ENCODE measurements around the gene HADHA. TPM values are rescaled to one million over a fixed set of nuclear protein-coding genes. Genes with fewer than 3 reads are reported as not detected.

HADHA gene
- total RNA-seq, 2 experiments from 2014 or later, result 117 to 123 TPM

GRCh38 chr2:26187114-26187513 lies 57.3 kb downstream of the HADHA start:
- CTCF ChIA-PET, result interaction anchor here (0.6 kb wide), 1 partner anchor 239 kb away, joined by 5 read pairs; no protein-coding TSS in a partner anchor
- intact Hi-C loops (cut with micrococcal nuclease), result no loop called here
- Mint-ChIP-seq H3K36me3 (ENCODE audit: low read depth) (peaks cover 5% of the 10 kb centered on the region), H3K4me1 (ENCODE audit: low read depth) (peaks cover 14% of the 10 kb centered on the region), H3K4me3 (no peak overlapping the region), H3K27me3 (ENCODE audit: low read depth) (no peaks in the 10 kb centered on the region), H3K9me3 (no peaks in the 10 kb centered on the region), H3K27ac (no peak overlapping the region)
- no peak for DNase-seq

GRCh38 chr2:26185954-26186770 lies 58.3 kb downstream of the HADHA start:
- no peak for DNase-seq
- intact Hi-C loops (cut with micrococcal nuclease), result no loop called here
- peaks cover 2% of the 10 kb centered on the region for H3K27me3 Mint-ChIP-seq (ENCODE audit: low read depth)
- CTCF ChIA-PET, result no interaction called here
- peaks cover 14% of the 10 kb centered on the region for H3K4me1 Mint-ChIP-seq (ENCODE audit: low read depth)
- no peaks in the 10 kb centered on the region for H3K36me3 Mint-ChIP-seq (ENCODE audit: low read depth)
- no peak overlapping the region for H3K27ac Mint-ChIP-seq
- no peaks in the 10 kb centered on the region for H3K9me3 Mint-ChIP-seq
- peak overlapping the region; percentile 72 for H3K4me3 Mint-ChIP-seq

GRCh38 chr2:26185304-26185928 lies 59.0 kb downstream of the HADHA start:
- DNase-seq, result no peak
- no peaks in the 10 kb centered on the region for H3K36me3 Mint-ChIP-seq (ENCODE audit: low read depth)
- intact Hi-C loops (cut with micrococcal nuclease), result no loop called here
- peaks cover 14% of the 10 kb centered on the region for H3K4me1 Mint-ChIP-seq (ENCODE audit: low read depth)
- H3K4me3 Mint-ChIP-seq, result peak overlapping the region; percentile 72
- H3K9me3 Mint-ChIP-seq, result no peaks in the 10 kb centered on the region
- H3K27me3 Mint-ChIP-seq (ENCODE audit: low read depth), result peaks cover 8% of the 10 kb centered on the region
- no peak overlapping the region for H3K27ac Mint-ChIP-seq
- CTCF ChIA-PET, result interaction anchor here (0.5 to 1.8 kb wide), 9 partner anchors 10 to 284 kb away, joined by 3 to 7 read pairs (median 4); no protein-coding TSS in a partner anchor

GRCh38 chr2:26184555-26185303 lies 59.7 kb downstream of the HADHA start:
- peaks cover 12% of the 10 kb centered on the region for H3K27me3 Mint-ChIP-seq (ENCODE audit: low read depth)
- intact Hi-C loops (cut with micrococcal nuclease), result loop anchor here (1.0 kb wide), 1 partner anchor 60 kb away; the partner anchor contains the start of genes HADHA and HADHB
- no peaks in the 10 kb centered on the region for H3K9me3 Mint-ChIP-seq

GRCh38 chr2:26184121-26184520 lies 60.3 kb downstream of the HADHA start:
- CTCF ChIA-PET, result interaction anchor here (0.9 to 1.8 kb wide), 6 partner anchors 9 to 285 kb away, joined by 3 to 7 read pairs (median 4); no protein-coding TSS in a partner anchor
- peaks cover 20% of the 10 kb centered on the region for H3K4me1 Mint-ChIP-seq (ENCODE audit: low read depth)
- intact Hi-C loops (cut with micrococcal nuclease), result loop anchor here (1.0 kb wide), 1 partner anchor 60 kb away; the partner anchor contains the start of genes HADHA and HADHB
- H3K4me3 Mint-ChIP-seq, result peak overlapping the region; percentile 59
- no peaks in the 10 kb centered on the region for H3K9me3 Mint-ChIP-seq
- DNase-seq, result no peak
- H3K36me3 Mint-ChIP-seq (ENCODE audit: low read depth), result no peaks in the 10 kb centered on the region
- H3K27me3 Mint-ChIP-seq (ENCODE audit: low read depth), result peaks cover 16% of the 10 kb centered on the region
- no peak overlapping the region for H3K27ac Mint-ChIP-seq

More at GRCh38 chr2:26184555-26185303, 59.7 kb downstream of the HADHA start:
- CTCF ChIA-PET, result interaction anchor here (0.5 to 1.8 kb wide), 10 partner anchors 10 to 285 kb away, joined by 3 to 7 read pairs (median 4); no protein-coding TSS in a partner anchor
- no peaks in the 10 kb centered on the region for H3K36me3 Mint-ChIP-seq (ENCODE audit: low read depth)
- peak; percentile 84 for DNase-seq
- H3K27ac Mint-ChIP-seq, result no peak overlapping the region
- peaks cover 17% of the 10 kb centered on the region for H3K4me1 Mint-ChIP-seq (ENCODE audit: low read depth)
- peak overlapping the region; percentile 72 for H3K4me3 Mint-ChIP-seq

- intact Hi-C loops (cut with micrococcal nuclease), result no loop called here
- Mint-ChIP-seq H3K9me3 (no peaks in the 10 kb centered on the region), H3K4me1 (ENCODE audit: low read depth) (peaks cover 22% of the 10 kb centered on the region), H3K4me3 (no peak overlapping the region), H3K27ac (no peak overlapping the region), H3K27me3 (ENCODE audit: low read depth) (peaks cover 19% of the 10 kb centered on the region), H3K36me3 (ENCODE audit: low read depth) (no peaks in the 10 kb centered on the region)
- DNase-seq, result no peak
- CTCF ChIA-PET, result interaction anchor here (0.9 to 1.8 kb wide), 3 partner anchors 10 to 286 kb away, joined by 3 to 5 read pairs (median 3); no protein-coding TSS in a partner anchor
These were observed 61.4 kb downstream of the HADHA start for GRCh38 chr2:26182887-26183630.

- Mint-ChIP-seq H3K4me1 (ENCODE audit: low read depth) (peaks cover 22% of the 10 kb centered on the region), H3K4me3 (no peak overlapping the region), H3K9me3 (no peaks in the 10 kb centered on the region), H3K36me3 (ENCODE audit: low read depth) (no peaks in the 10 kb centered on the region), H3K27me3 (ENCODE audit: low read depth) (peaks cover 19% of the 10 kb centered on the region), H3K27ac (no peak overlapping the region)
- CTCF ChIA-PET, result interaction anchor here (0.5 kb wide), 1 partner anchor 63 kb away, joined by 3 read pairs; no protein-coding TSS in a partner anchor
- intact Hi-C loops (cut with micrococcal nuclease), result no loop called here
- DNase-seq, result no peak
These were observed 62.0 kb downstream of the HADHA start for GRCh38 chr2:26182441-26182840.

GRCh38 chr2:26179446-26179913 lies 65.0 kb downstream of the HADHA start:
- H3K4me3 Mint-ChIP-seq, result peak overlapping the region; percentile 21
- peaks cover 14% of the 10 kb centered on the region for H3K4me1 Mint-ChIP-seq (ENCODE audit: low read depth)
- no peak for DNase-seq
- intact Hi-C loops (cut with micrococcal nuclease), result no loop called here
- no peaks in the 10 kb centered on the region for H3K9me3 Mint-ChIP-seq
- H3K27me3 Mint-ChIP-seq (ENCODE audit: low read depth), result peaks cover 27% of the 10 kb centered on the region
- H3K27ac Mint-ChIP-seq, result no peak overlapping the region
- H3K36me3 Mint-ChIP-seq (ENCODE audit: low read depth), result no peaks in the 10 kb centered on the region
- CTCF ChIA-PET, result no interaction called here

- CTCF ChIA-PET, result interaction anchor here (0.9 to 1.4 kb wide), 2 partner anchors 187 to 228 kb away, joined by 3 read pairs; no protein-coding TSS in a partner anchor
- intact Hi-C loops (cut with micrococcal nuclease), result no loop called here
- H3K4me1 Mint-ChIP-seq (ENCODE audit: low read depth), result peaks cover 15% of the 10 kb centered on the region
- H3K27ac Mint-ChIP-seq, result no peak overlapping the region
- peaks cover 32% of the 10 kb centered on the region for H3K27me3 Mint-ChIP-seq (ENCODE audit: low read depth)
- H3K9me3 Mint-ChIP-seq, result no peaks in the 10 kb centered on the region
- H3K4me3 Mint-ChIP-seq, result peak overlapping the region; percentile 21
- no peak for DNase-seq
- H3K36me3 Mint-ChIP-seq (ENCODE audit: low read depth), result no peaks in the 10 kb centered on the region
These were observed 65.5 kb downstream of the HADHA start for GRCh38 chr2:26178746-26179436.

- no peak overlapping the region for H3K27ac Mint-ChIP-seq
- H3K4me1 Mint-ChIP-seq (ENCODE audit: low read depth), result peaks cover 12% of the 10 kb centered on the region
- H3K4me3 Mint-ChIP-seq, result no peak overlapping the region
- intact Hi-C loops (cut with micrococcal nuclease), result no loop called here
- CTCF ChIA-PET, result interaction anchor here (0.9 to 1.4 kb wide), 2 partner anchors 187 to 227 kb away, joined by 3 read pairs; no protein-coding TSS in a partner anchor
- no peaks in the 10 kb centered on the region for H3K36me3 Mint-ChIP-seq (ENCODE audit: low read depth)
- no peaks in the 10 kb centered on the region for H3K9me3 Mint-ChIP-seq
- DNase-seq, result no peak
- peaks cover 32% of the 10 kb centered on the region for H3K27me3 Mint-ChIP-seq (ENCODE audit: low read depth)
These were observed 66.2 kb downstream of the HADHA start for GRCh38 chr2:26178246-26178645.

GRCh38 chr2:26177122-26177521 lies 67.3 kb downstream of the HADHA start:
- Mint-ChIP-seq H3K9me3 (no peaks in the 10 kb centered on the region), H3K4me1 (ENCODE audit: low read depth) (peaks cover 14% of the 10 kb centered on the region), H3K4me3 (no peak overlapping the region), H3K36me3 (ENCODE audit: low read depth) (no peaks in the 10 kb centered on the region), H3K27ac (no peak overlapping the region), H3K27me3 (ENCODE audit: low read depth) (peaks cover 34% of the 10 kb centered on the region)
- intact Hi-C loops (cut with micrococcal nuclease), result no loop called here
- DNase-seq, result no peak
- CTCF ChIA-PET, result no interaction called here

Measured in activated naive CD4-positive, alpha-beta T cell treated with anti-CD3 and anti-CD28 coated beads for 36 hours (primary cell).